OCI-LY7 (cell line): Measurements from ENCODE around the gene NFATC2. TPM values are rescaled to one million over a fixed set of nuclear protein-coding genes. Genes with fewer than 3 reads are reported as not detected.

Experiments used
- BruUV-seq: library from RNA; stranded (reverse); fragments of 400-500 nt; replicated peaks from 2 replicates; lab custom pipeline; 2021; lab: Mats Ljungman, UMichigan
- CTCF ChIA-PET: fragments of 300-600 bp; sonication (Branson Sonifier 250); formaldehyde crosslinking; loops from one replicate; lab custom pipeline; 2022; ENCODE audit warnings: antibody characterized with exemption; ENCODE audit not compliant: unreplicated experiment; lab: Charles Lee
- POLR2A ChIA-PET: fragments of 300-600 bp; sonication (Branson Sonifier 250); formaldehyde crosslinking; loops from one replicate; lab custom pipeline; 2022; ENCODE audit warnings: antibody characterized with exemption; lab: Charles Lee
- DNase-seq: peaks from one replicate; pipeline ENCODE4 v3.0.0-alpha.2; 2015; ENCODE audit warnings: low spot score
- H2AFZ ChIP-seq: fragments of 200-600 bp; sonication (generic), shearing (Covaris generic); 2 replicates; pipeline ENCODE4 v1.6.1; 2014; ENCODE audit warnings: mild to moderate bottlenecking, antibody characterized with exemption, low read length, moderate library complexity
- H3K27ac ChIP-seq: fragments of 200-600 bp; sonication (generic); 2 replicates; pipeline ENCODE4 v1.5.1; 2014; ENCODE audit warnings: mixed run types, low read depth, mild to moderate bottlenecking, moderate library complexity, low read length, inconsistent platforms; ENCODE audit not compliant: poor library complexity, severe bottlenecking
- H3K36me3 ChIP-seq: fragments of 200-600 bp; sonication (generic); 2 replicates; pipeline ENCODE4 v1.6.1; 2014; ENCODE audit warnings: mild to moderate bottlenecking, antibody characterized with exemption, low read length, moderate library complexity, mixed read lengths; ENCODE audit not compliant: insufficient read depth
- H3K4me1 ChIP-seq: fragments of 200-600 bp; sonication (generic); 2 replicates; pipeline ENCODE4 v1.5.1; 2014; ENCODE audit warnings: mild to moderate bottlenecking, low read length; ENCODE audit not compliant: insufficient read depth, poor library complexity, severe bottlenecking
- H3K4me2 ChIP-seq: fragments of 200-600 bp; sonication (generic); 2 replicates; pipeline ENCODE4 v1.6.1; 2014; ENCODE audit warnings: mild to moderate bottlenecking, low read length
- H3K4me3 ChIP-seq: fragments of 200-600 bp; sonication (generic); 2 replicates; pipeline ENCODE4 v1.5.1; 2014; ENCODE audit warnings: mild to moderate bottlenecking, low read depth, low read length; ENCODE audit not compliant: poor library complexity, severe bottlenecking
- H3K79me2 ChIP-seq: fragments of 200-600 bp; sonication (generic); 2 replicates; pipeline ENCODE4 v1.6.1; 2016; ENCODE audit warnings: low read depth, mild to moderate bottlenecking, low read length, moderate library complexity, mixed read lengths; ENCODE audit not compliant: insufficient read depth
- H3K9me2 ChIP-seq: fragments of 200-600 bp; sonication (generic); 2 replicates; pipeline ENCODE4 v1.6.1; 2016; ENCODE audit warnings: mild to moderate bottlenecking, low read length, mixed read lengths; ENCODE audit not compliant: insufficient read depth
- H3K9me3 ChIP-seq: fragments of 200-600 bp; sonication (generic); 2 replicates; pipeline ENCODE4 v1.6.1; 2014; ENCODE audit warnings: mild to moderate bottlenecking, mixed run types, low read length, mixed read lengths
- H4K20me1 ChIP-seq: fragments of 200-600 bp; sonication (generic); 2 replicates; pipeline ENCODE4 v1.6.1; 2014; ENCODE audit warnings: mild to moderate bottlenecking, antibody characterized with exemption, low read length, moderate library complexity, mixed read lengths; ENCODE audit not compliant: insufficient read depth
- EZH2phosphoT487 ChIP-seq: fragments of 200-600 bp; sonication (generic); IDR thresholded peaks from 2 replicates; pipeline ENCODE4 v1.6.1; 2018; ENCODE audit warnings: low read depth, borderline replicate concordance, mild to moderate bottlenecking, mixed run types, antibody characterized with exemption, low read length, moderate library complexity, mixed read lengths
- intact Hi-C: fragments of 100-400 bp; cut with micrococcal nuclease; formaldehyde crosslinking; loops from one replicate; pipeline ENCODE4 v1.10.0; 2022; ENCODE audit not compliant: unreplicated experiment
- total RNA-seq, 2 experiments: library from RNA; depleted of rRNA in 1 of 2; stranded (reverse); fragments of >200 nt in 1 of 2; shearing (Covaris generic) in 1 of 2; gene quantifications; 2 replicates each; pipeline ENCODE4 v1.2.3, GENCODE V29; 2014 to 2022
- TF ChIP-seq, protein P1 (sequence below): fragments of 200-600 bp; sonication (generic); conservative IDR thresholded peaks from 2 replicates; pipeline ENCODE4 v1.5.1; 2014; ENCODE audit warnings: mild to moderate bottlenecking, antibody characterized with exemption, low read length, moderate library complexity, mixed read lengths

Gene NFATC2
- total RNA-seq, 2 experiments from 2014 or later, result 12.5 to 43.8 TPM

DNA sequence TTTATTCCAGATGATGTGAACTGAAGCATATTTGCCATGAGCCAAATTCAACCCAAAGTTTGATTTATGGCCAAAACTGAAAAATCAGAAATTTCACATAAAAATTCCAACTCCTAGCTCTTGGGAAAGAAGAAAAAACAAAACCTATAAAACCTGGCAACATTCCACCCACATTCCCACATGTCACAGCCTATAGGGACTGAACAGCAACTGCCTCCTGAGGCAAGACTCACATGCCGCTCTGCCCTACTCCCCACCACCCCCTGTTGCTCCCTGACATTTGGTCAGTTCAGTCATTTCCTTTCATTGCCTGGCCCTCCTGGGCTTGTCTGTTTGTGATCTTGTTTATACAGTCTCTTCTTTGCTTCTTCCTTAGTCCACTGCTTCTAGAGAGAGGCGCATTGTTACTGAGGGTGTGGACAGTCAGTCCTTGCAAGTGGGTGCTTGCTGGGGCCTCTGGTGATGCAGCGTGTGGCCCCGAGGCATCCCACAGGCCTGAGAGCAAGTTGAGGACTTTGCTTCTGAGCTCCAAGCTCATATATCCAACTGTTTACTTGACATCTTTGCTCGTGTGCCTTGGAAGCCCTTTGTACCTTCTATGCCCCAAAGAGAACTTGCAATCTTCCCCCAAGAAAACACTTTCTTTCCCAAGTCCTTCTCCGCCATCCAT lies 31.4 kb downstream of the NFATC2 start:
- no TSS peak for BruUV-seq
- H4K20me1 ChIP-seq, result no peaks in the 10 kb centered on the region
- no peak overlapping the region for H3K4me3 ChIP-seq
- no peak overlapping the region for H2AFZ ChIP-seq
- H3K79me2 ChIP-seq, result peaks cover 7% of the 10 kb centered on the region; the same call in 1 of the 2 replicates
- no peak for TF ChIP-seq EZH2phosphoT487
- TF ChIP-seq, protein P1, sequence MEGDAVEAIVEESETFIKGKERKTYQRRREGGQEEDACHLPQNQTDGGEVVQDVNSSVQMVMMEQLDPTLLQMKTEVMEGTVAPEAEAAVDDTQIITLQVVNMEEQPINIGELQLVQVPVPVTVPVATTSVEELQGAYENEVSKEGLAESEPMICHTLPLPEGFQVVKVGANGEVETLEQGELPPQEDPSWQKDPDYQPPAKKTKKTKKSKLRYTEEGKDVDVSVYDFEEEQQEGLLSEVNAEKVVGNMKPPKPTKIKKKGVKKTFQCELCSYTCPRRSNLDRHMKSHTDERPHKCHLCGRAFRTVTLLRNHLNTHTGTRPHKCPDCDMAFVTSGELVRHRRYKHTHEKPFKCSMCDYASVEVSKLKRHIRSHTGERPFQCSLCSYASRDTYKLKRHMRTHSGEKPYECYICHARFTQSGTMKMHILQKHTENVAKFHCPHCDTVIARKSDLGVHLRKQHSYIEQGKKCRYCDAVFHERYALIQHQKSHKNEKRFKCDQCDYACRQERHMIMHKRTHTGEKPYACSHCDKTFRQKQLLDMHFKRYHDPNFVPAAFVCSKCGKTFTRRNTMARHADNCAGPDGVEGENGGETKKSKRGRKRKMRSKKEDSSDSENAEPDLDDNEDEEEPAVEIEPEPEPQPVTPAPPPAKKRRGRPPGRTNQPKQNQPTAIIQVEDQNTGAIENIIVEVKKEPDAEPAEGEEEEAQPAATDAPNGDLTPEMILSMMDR, result no peak
- H3K4me2 ChIP-seq, result no peak overlapping the region
- H3K27ac ChIP-seq, result no peak overlapping the region
- H3K36me3 ChIP-seq, result peaks cover 90% of the 10 kb centered on the region
- H3K9me2 ChIP-seq, result no peaks in the 10 kb centered on the region
- peaks cover 22% of the 10 kb centered on the region for H3K4me1 ChIP-seq
- ChIA-PET CTCF (no interaction called here), POLR2A (interaction anchor here (2.5 kb wide), 1 partner anchor 10 kb away, joined by 7 read pairs; no protein-coding TSS in a partner anchor)
- no peaks in the 10 kb centered on the region for H3K9me3 ChIP-seq
- intact Hi-C loops, result loop anchor here (2.0 kb wide), 1 partner anchor 14 kb away; no protein-coding TSS in a partner anchor
- DNase-seq, result no peak

DNA sequence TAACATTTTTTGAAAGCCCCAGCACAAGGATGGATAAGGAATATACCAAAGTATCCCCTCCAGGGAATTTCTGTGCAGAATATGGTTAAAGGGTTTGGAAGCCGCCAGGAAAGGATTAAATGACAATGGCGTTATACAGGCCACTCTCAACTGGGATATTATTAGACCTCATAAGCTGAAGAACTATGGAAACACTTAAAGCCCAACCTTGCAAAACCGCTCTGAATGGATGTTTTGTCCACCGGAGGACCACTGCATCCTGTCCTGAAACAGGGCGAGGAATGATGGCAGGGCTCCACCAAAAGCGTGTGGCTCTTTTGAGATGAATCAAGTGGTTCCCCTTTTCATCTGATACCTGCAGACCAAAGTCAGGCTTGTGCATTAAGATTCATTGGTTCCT lies 32.4 kb downstream of the NFATC2 start:
- intact Hi-C loops, result loop anchor here (2.0 kb wide), 1 partner anchor 15 kb away; no protein-coding TSS in a partner anchor
- no TSS peak for BruUV-seq
- no peak overlapping the region for H2AFZ ChIP-seq
- H3K9me2 ChIP-seq, result no peaks in the 10 kb centered on the region
- no peaks in the 10 kb centered on the region for H3K9me3 ChIP-seq
- no peak overlapping the region for H3K27ac ChIP-seq
- no peaks in the 10 kb centered on the region for H4K20me1 ChIP-seq
- no peak for DNase-seq
- no peak for TF ChIP-seq EZH2phosphoT487
- TF ChIP-seq, protein P1, result no peak
- POLR2A ChIA-PET, result interaction anchor here (0.7 to 0.9 kb wide), 2 partner anchors 16 kb away, joined by 3 to 4 read pairs; no protein-coding TSS in a partner anchor
- H3K4me2 ChIP-seq, result no peak overlapping the region
- H3K4me1 ChIP-seq, result peaks cover 22% of the 10 kb centered on the region
- peaks cover 89% of the 10 kb centered on the region for H3K36me3 ChIP-seq
- CTCF ChIA-PET, result interaction anchor here (1.4 kb wide), 1 partner anchor 9 kb away, joined by 3 read pairs; no protein-coding TSS in a partner anchor
- no peaks in the 10 kb centered on the region; the same call in 1 of the 2 replicates for H3K79me2 ChIP-seq
- H3K4me3 ChIP-seq, result no peak overlapping the region

DNA sequence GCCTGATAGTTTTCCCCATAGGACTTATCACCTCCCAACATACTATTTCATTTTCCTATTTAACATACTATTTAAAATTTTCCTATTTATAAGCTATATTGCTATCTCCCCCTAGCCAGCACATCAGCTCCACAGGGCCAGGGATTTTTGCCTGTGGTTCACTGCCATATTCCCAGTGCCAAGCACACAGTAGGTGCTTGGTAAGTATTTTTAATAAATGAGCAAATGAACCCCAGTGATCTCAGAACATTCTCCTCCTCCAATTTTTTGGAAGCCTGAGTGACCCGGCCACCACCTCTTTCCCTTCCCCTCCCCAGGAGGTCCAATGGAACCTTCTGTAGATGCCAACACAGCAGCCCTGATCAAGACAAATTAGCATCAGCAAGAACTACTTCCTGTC lies 33.3 kb downstream of the NFATC2 start:
- no peaks in the 10 kb centered on the region for H3K9me2 ChIP-seq
- DNase-seq, result no peak
- peaks cover 23% of the 10 kb centered on the region for H3K4me1 ChIP-seq
- ChIA-PET POLR2A (interaction anchor here (0.6 to 0.9 kb wide), 3 partner anchors 15 to 1346 kb away, joined by 3 to 4 read pairs (median 3); no protein-coding TSS in a partner anchor), CTCF (interaction anchor here (0.6 to 1.4 kb wide), 2 partner anchors 8 to 17 kb away, joined by 3 read pairs; no protein-coding TSS in a partner anchor)
- no TSS peak for BruUV-seq
- no peak overlapping the region for H3K4me2 ChIP-seq
- no peak overlapping the region for H3K27ac ChIP-seq
- intact Hi-C loops, result no loop called here
- no peak overlapping the region for H2AFZ ChIP-seq
- TF ChIP-seq, protein P1, result no peak
- TF ChIP-seq EZH2phosphoT487, result no peak
- no peaks in the 10 kb centered on the region for H3K79me2 ChIP-seq
- H4K20me1 ChIP-seq, result no peaks in the 10 kb centered on the region
- no peak overlapping the region for H3K4me3 ChIP-seq
- no peaks in the 10 kb centered on the region for H3K9me3 ChIP-seq
- H3K36me3 ChIP-seq, result peaks cover 86% of the 10 kb centered on the region
